MCF 10A (cell line): Measurements from ENCODE around the gene TTC27. TPM values are rescaled to one million over a fixed set of nuclear protein-coding genes. Genes with fewer than 3 reads are reported as not detected.

Source experiments
- BruUV-seq: library from RNA; stranded (reverse); fragments of 400-500 nt; replicated peaks from 2 replicates; lab custom pipeline; 2021; lab: Mats Ljungman, UMichigan
- CTCF ChIA-PET: fragments of 300-600 bp; sonication (Branson Sonifier 250); formaldehyde crosslinking; extraction: SDS; loops from one replicate; lab custom pipeline; 2021; ENCODE audit warnings: antibody characterized with exemption, inconsistent platforms; lab: Yijun Ruan, JAX
- POLR2A ChIA-PET: fragments of 300-600, 350-650 bp; sonication (Branson Sonifier 250); formaldehyde crosslinking; extraction: SDS; loops from one replicate; lab custom pipeline; 2020; ENCODE audit warnings: antibody characterized with exemption, inconsistent platforms; lab: Yijun Ruan, JAX
- DNase-seq: peaks from one replicate; pipeline ENCODE4 v3.0.0-alpha.2; 2018; ENCODE audit not compliant: unreplicated experiment
- H3K27ac Mint-ChIP-seq: one replicate; pipeline ENCODE4 v1.8.0; 2022; ENCODE audit warnings: mild to moderate bottlenecking, low read depth, mixed read lengths; ENCODE audit not compliant: unreplicated experiment
- H3K27me3 Mint-ChIP-seq: one replicate; pipeline ENCODE4 v1.8.0; 2022; ENCODE audit warnings: mixed read lengths; ENCODE audit not compliant: insufficient read depth, unreplicated experiment
- H3K36me3 Mint-ChIP-seq: one replicate; pipeline ENCODE4 v1.8.0; 2022; ENCODE audit warnings: mild to moderate bottlenecking, moderate library complexity, mixed read lengths; ENCODE audit not compliant: insufficient read depth, unreplicated experiment
- H3K4me1 Mint-ChIP-seq: one replicate; pipeline ENCODE4 v1.8.0; 2022; ENCODE audit warnings: mixed read lengths; ENCODE audit not compliant: insufficient read depth, unreplicated experiment
- H3K4me3 Mint-ChIP-seq: one replicate; pipeline ENCODE4 v1.8.0; 2022; ENCODE audit warnings: mild to moderate bottlenecking, moderate library complexity, mixed read lengths; ENCODE audit not compliant: unreplicated experiment
- H3K9me3 Mint-ChIP-seq: one replicate; pipeline ENCODE4 v1.8.0; 2022; ENCODE audit warnings: mixed read lengths; ENCODE audit not compliant: unreplicated experiment
- CTCF ChIP-seq: fragments of 200-600 bp; IDR thresholded peaks from one replicate; pipeline ENCODE4 v1.8.0; 2022; ENCODE audit warnings: antibody characterized with exemption, mild to moderate bottlenecking; ENCODE audit not compliant: unreplicated experiment
- intact Hi-C: fragments of 100-400 bp; cut with micrococcal nuclease; formaldehyde crosslinking; loops from 2 replicates; pipeline ENCODE4 v1.14.1; 2022
- total RNA-seq: library from RNA; stranded (reverse); gene quantifications from 2 replicates; pipeline ENCODE4 v1.2.3, GENCODE V29; 2022

Gene TTC27
- total RNA-seq, 1 experiment from 2014 or later, result 29.1 TPM

DNA sequence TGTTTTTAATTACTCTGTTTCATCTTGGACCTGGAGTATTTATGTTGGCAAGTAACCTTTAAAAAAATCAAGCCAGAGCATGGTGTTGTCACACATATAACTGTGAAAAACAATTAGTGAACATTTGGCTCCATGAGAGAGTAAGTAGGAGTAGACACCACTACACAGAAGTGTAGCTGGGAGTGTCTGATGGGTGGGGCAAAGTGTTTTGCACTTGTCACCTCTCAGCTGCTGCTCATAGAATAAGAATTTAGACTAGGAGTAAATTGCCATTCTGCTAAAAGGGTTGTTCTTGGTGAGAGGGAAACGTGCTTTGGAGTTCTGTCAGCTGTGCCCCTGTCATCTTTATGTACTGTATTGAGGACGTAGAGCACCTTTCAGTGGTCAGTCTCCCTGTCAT, 114.5 kb downstream of the TTC27 start:
- intact Hi-C loops, result no loop called here
- TF ChIP-seq CTCF, result no peak
- H3K36me3 Mint-ChIP-seq, result peaks cover 10% of the 10 kb centered on the region
- DNase-seq, result no peak
- ChIA-PET CTCF (interaction anchor here (1.2 kb wide), 1 partner anchor 699 kb away, joined by 3 read pairs; no protein-coding TSS in a partner anchor), POLR2A (no interaction called here)
- BruUV-seq, result no TSS peak
- no peaks in the 10 kb centered on the region for H3K27me3 Mint-ChIP-seq
- no peaks in the 10 kb centered on the region for H3K4me1 Mint-ChIP-seq
- H3K9me3 Mint-ChIP-seq, result no peaks in the 10 kb centered on the region
- no peak overlapping the region for H3K4me3 Mint-ChIP-seq
- no peak overlapping the region for H3K27ac Mint-ChIP-seq

DNA sequence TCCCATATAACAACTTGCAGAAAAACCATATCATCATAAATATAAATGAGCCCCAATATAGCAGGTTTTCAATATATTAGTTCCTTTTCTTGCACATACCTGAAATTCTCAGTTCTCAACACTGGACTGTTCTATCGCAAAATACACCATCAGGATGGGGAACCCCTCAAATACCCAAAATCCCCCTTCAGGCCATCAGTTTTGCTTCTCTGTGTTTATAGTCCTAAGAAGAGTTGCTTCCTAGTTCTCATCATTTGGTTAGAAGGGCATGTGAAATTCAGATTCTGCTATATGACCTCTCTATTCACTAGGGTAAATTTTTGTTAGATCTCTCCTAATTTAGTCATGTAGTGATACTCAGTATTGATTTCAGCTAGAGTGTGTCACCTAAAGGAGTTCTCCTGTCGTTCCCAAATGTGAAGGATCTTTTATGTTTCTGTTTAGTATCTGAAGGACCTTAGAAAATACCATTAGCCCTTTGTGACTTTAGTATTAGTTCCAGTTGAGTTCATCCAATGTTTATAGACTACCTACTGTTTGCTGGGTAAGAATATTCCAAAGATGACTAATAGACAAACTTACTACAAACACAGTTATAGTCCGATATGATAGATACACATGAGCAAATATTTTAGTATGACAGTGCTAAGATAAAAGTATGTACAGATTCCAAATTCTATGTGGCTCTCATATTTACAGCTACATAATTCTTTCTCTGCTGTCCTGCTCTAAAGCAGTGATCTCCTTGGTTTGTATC, 115.8 kb downstream of the TTC27 start:
- no peak for TF ChIP-seq CTCF
- H3K27me3 Mint-ChIP-seq, result no peaks in the 10 kb centered on the region
- H3K36me3 Mint-ChIP-seq, result peaks cover 7% of the 10 kb centered on the region
- no peak overlapping the region for H3K4me3 Mint-ChIP-seq
- H3K27ac Mint-ChIP-seq, result no peak overlapping the region
- intact Hi-C loops, result no loop called here
- BruUV-seq, result no TSS peak
- H3K9me3 Mint-ChIP-seq, result no peaks in the 10 kb centered on the region
- H3K4me1 Mint-ChIP-seq, result no peaks in the 10 kb centered on the region
- ChIA-PET CTCF (no interaction called here), POLR2A (no interaction called here)
- DNase-seq, result no peak

GRCh38 chr2:32745191-32745590, 117.3 kb downstream of the TTC27 start:
- H3K27me3 Mint-ChIP-seq, result no peaks in the 10 kb centered on the region
- H3K4me1 Mint-ChIP-seq, result no peaks in the 10 kb centered on the region
- no TSS peak for BruUV-seq
- no peak for DNase-seq
- H3K27ac Mint-ChIP-seq, result no peak overlapping the region
- intact Hi-C loops, result no loop called here
- CTCF ChIA-PET, result interaction anchor here (0.6 kb wide), 2 partner anchors 308 to 525 kb away, joined by 3 to 4 read pairs; no protein-coding TSS in a partner anchor
- no peaks in the 10 kb centered on the region for H3K9me3 Mint-ChIP-seq
- peaks cover 15% of the 10 kb centered on the region for H3K36me3 Mint-ChIP-seq
- TF ChIP-seq CTCF, result no peak
- H3K4me3 Mint-ChIP-seq, result no peak overlapping the region
- POLR2A ChIA-PET, result interaction anchor here (0.9 to 1.0 kb wide), 2 partner anchors 10 to 25 kb away, joined by 3 to 4 read pairs; no protein-coding TSS in a partner anchor

GRCh38 chr2:32745675-32746074, 117.8 kb downstream of the TTC27 start:
- no TSS peak for BruUV-seq

More at GRCh38 chr2:32745675-32746074, 117.8 kb downstream of the TTC27 start:
- intact Hi-C loops, result no loop called here
- H3K4me3 Mint-ChIP-seq, result no peak overlapping the region
- ChIA-PET POLR2A (interaction anchor here (0.7 to 1.0 kb wide), 3 partner anchors 10 to 667 kb away, joined by 3 to 4 read pairs (median 3); no protein-coding TSS in a partner anchor), CTCF (interaction anchor here (0.6 to 0.7 kb wide), 2 partner anchors 117 to 307 kb away, joined by 3 to 4 read pairs; no protein-coding TSS in a partner anchor)
- H3K36me3 Mint-ChIP-seq, result peaks cover 20% of the 10 kb centered on the region
- no peaks in the 10 kb centered on the region for H3K27me3 Mint-ChIP-seq
- no peak for TF ChIP-seq CTCF
- no peak for DNase-seq
- H3K9me3 Mint-ChIP-seq, result no peaks in the 10 kb centered on the region
- no peak overlapping the region for H3K27ac Mint-ChIP-seq
- H3K4me1 Mint-ChIP-seq, result no peaks in the 10 kb centered on the region
